HepG2 (cell line): ENCODE data around the gene MLLT10. TPM values are rescaled to one million over a fixed set of nuclear protein-coding genes. Genes with fewer than 3 reads are reported as not detected.
A peak's percentile ranks its signal among the peaks of the same experiment; 100 is the strongest.

ENCODE experiments used
- AHR ChIP-seq: IDR thresholded peaks from 2 replicates; pipeline ENCODE4 v1.6.1; 2018; ENCODE audit warnings: missing genetic modification reagents, missing compliant biosample characterization
- ARHGAP35 ChIP-seq: sonication (generic); formaldehyde crosslinking; IDR thresholded peaks from 2 replicates; pipeline ENCODE4 v1.9.0; 2022; ENCODE audit warnings: mild to moderate bottlenecking, inconsistent platforms, moderate library complexity, missing genetic modification reagents, borderline replicate concordance
- EED ChIP-seq: sonication (generic); formaldehyde crosslinking; IDR thresholded peaks from 2 replicates; pipeline ENCODE4 v1.5.0; 2020; ENCODE audit warnings: mild to moderate bottlenecking, missing genetic modification reagents
- EHMT2 ChIP-seq: fragments of 200-600 bp; sonication (generic); IDR thresholded peaks from 2 replicates; pipeline ENCODE4 v1.7.0; 2017; ENCODE audit warnings: antibody characterized with exemption, low read depth, low read length, borderline replicate concordance
- FOXJ3 ChIP-seq: sonication (generic); formaldehyde crosslinking; IDR thresholded peaks from 2 replicates; pipeline ENCODE4 v1.4.0; 2020; ENCODE audit warnings: missing genetic modification reagents, mild to moderate bottlenecking, borderline replicate concordance
- GABPA ChIP-seq, 2 experiments: IDR thresholded peaks; 2 replicates each; pipeline ENCODE4 v1.6.1; 2011 to 2016; ENCODE audit warnings: low read depth in 2 of 2, low read length in 1 of 2, missing biosample characterization in 1 of 2, missing genetic modification characterization in 1 of 2
- GLI4 ChIP-seq: sonication (generic); formaldehyde crosslinking; IDR thresholded peaks from 2 replicates; pipeline ENCODE4 v1.5.1; 2020; ENCODE audit warnings: missing genetic modification reagents, mild to moderate bottlenecking, moderate library complexity, borderline replicate concordance
- NCOA5 ChIP-seq: sonication (generic); formaldehyde crosslinking; IDR thresholded peaks from 2 replicates; pipeline ENCODE4 v1.4.0; 2020; ENCODE audit warnings: missing genetic modification reagents
- NRL ChIP-seq: sonication (generic); formaldehyde crosslinking; IDR thresholded peaks from 2 replicates; pipeline ENCODE4 v1.5.0; 2020; ENCODE audit warnings: missing genetic modification reagents, mild to moderate bottlenecking, moderate library complexity, borderline replicate concordance
- POGZ ChIP-seq: sonication (generic); formaldehyde crosslinking; IDR thresholded peaks from 2 replicates; pipeline ENCODE4 v1.4.0; 2020; ENCODE audit warnings: mild to moderate bottlenecking, missing genetic modification reagents
- PTBP1 ChIP-seq: fragments of 200-400 bp; formaldehyde crosslinking; IDR thresholded peaks from 2 replicates; pipeline ENCODE4 v1.6.1; 2018; ENCODE audit warnings: low read length, low read depth; ENCODE audit not compliant: poor library complexity, severe bottlenecking
- RARG ChIP-seq: sonication (generic); formaldehyde crosslinking; IDR thresholded peaks from 2 replicates; pipeline ENCODE4 v1.4.0; 2020; ENCODE audit warnings: low read depth, mild to moderate bottlenecking, missing genetic modification reagents
- ZKSCAN1 ChIP-seq: fragments of 150-350 bp; IDR thresholded peaks from 2 replicates; pipeline ENCODE4 v1.6.1; 2014; ENCODE audit warnings: low read length
- ZNF224 ChIP-seq: sonication (generic); formaldehyde crosslinking; IDR thresholded peaks from 2 replicates; pipeline ENCODE4 v1.5.0; 2020; ENCODE audit warnings: mild to moderate bottlenecking, missing genetic modification reagents
- ZNF263 ChIP-seq: sonication (generic); formaldehyde crosslinking; IDR thresholded peaks from 2 replicates; pipeline ENCODE4 v1.4.0; 2020; ENCODE audit warnings: missing genetic modification reagents
- ZNF317 ChIP-seq: sonication (generic); formaldehyde crosslinking; IDR thresholded peaks from 2 replicates; pipeline ENCODE4 v1.5.0; 2020; ENCODE audit warnings: mild to moderate bottlenecking, missing genetic modification reagents
- ZNF44 ChIP-seq: sonication (generic); formaldehyde crosslinking; IDR thresholded peaks from 2 replicates; pipeline ENCODE4 v1.5.1; 2020; ENCODE audit warnings: mild to moderate bottlenecking, missing genetic modification reagents
- ZNF530 ChIP-seq: sonication (generic); formaldehyde crosslinking; IDR thresholded peaks from 2 replicates; pipeline ENCODE4 v1.5.0; 2020; ENCODE audit warnings: low read depth, mild to moderate bottlenecking, missing genetic modification reagents
- ZNF75D ChIP-seq: sonication (generic); formaldehyde crosslinking; IDR thresholded peaks from 2 replicates; pipeline ENCODE4 v1.8.1; 2023; ENCODE audit warnings: missing genetic modification reagents, mild to moderate bottlenecking, borderline replicate concordance
- ZNF878 ChIP-seq: sonication (generic); formaldehyde crosslinking; IDR thresholded peaks from 2 replicates; pipeline ENCODE4 v1.8.1; 2023; ENCODE audit warnings: mild to moderate bottlenecking, missing genetic modification reagents, moderate library complexity
- ZSCAN20 ChIP-seq: sonication (generic); formaldehyde crosslinking; IDR thresholded peaks from 2 replicates; pipeline ENCODE4 v1.4.0; 2020; ENCODE audit warnings: missing genetic modification reagents, mild to moderate bottlenecking, borderline replicate concordance
- polyA plus RNA-seq, 8 experiments: library from polyadenylated mRNA; depleted of rRNA in 3 of 8; stranded (reverse) in 7 of 8; unstranded in 1 of 8; fragments of >200 nt; fragmentation: Illumina TruSeq in 4 of 8; extraction: Trizol in 4 of 8; gene quantifications; 2 replicates each; pipeline versions ENCODE4 v1.2.1 to v1.2.3, GENCODE V29; 2011 to 2016; ENCODE audit warnings: low read depth in 4 of 8, missing spikeins in 1 of 8, mixed read lengths in 1 of 8; ENCODE audit not compliant: insufficient read depth in 1 of 8
- total RNA-seq, 5 experiments: library from RNA; depleted of rRNA; stranded (reverse); fragments of >200 nt; fragmentation: Illumina TruSeq; extraction: Trizol; gene quantifications; 2 replicates each; pipeline ENCODE4 v1.2.3, GENCODE V29; 2016; ENCODE audit warnings: low read depth in 1 of 5
- TF ChIP-seq, protein P1 (sequence below): fragments of 450-650 bp; IDR thresholded peaks from 2 replicates; pipeline ENCODE4 v1.6.1; 2016
- TF ChIP-seq, protein P2 (sequence below): sonication (generic); formaldehyde crosslinking; IDR thresholded peaks from 2 replicates; pipeline ENCODE4 v1.5.0; 2020; ENCODE audit warnings: mild to moderate bottlenecking, missing genetic modification reagents, borderline replicate concordance
- TF ChIP-seq, protein P3 (sequence below), 2 experiments: fragments of 450-650 bp in 1 of 2; sonication (generic) in 1 of 2; formaldehyde crosslinking; IDR thresholded peaks; 2 replicates each; pipeline versions ENCODE4 v1.5.0 to v1.8.0; 2020 to 2022; ENCODE audit warnings: mild to moderate bottlenecking in 1 of 2, missing genetic modification reagents in 1 of 2

MLLT10 gene
- total and polyA plus RNA-seq, 2 of the 13 experiments (the other 11 are each of a cell fraction or from before 2014, with no cell fraction given): 51.3 to 84.1 TPM

DNA sequence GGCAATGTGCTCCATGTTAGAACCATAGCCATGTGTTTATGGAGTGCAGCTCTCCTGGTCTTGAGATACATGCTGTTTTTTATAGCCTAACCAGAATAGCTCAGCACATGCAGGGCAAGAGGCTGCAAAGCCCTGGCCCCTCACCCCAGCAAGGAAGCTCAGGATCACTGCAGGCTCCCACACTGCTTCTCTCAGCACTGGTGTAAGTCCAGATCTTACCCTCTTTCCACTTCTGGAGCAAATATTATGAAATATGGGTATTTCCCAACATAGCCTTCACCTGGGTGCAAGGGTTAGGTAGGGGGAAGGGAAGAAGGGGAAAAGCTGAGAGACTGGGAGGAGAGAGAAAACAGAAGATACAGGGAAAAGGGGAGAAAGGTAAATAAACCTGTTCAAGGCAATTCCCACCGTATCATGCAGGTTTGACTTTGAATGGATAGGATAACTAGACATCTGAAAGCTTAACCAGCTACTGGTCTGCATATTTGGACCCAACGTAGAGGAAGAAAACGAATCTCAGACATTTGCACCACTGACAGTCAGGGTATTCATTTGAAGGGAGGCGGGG is 28.2 kb upstream of the MLLT10 start (continued):
- TF ChIP-seq, protein P1, sequence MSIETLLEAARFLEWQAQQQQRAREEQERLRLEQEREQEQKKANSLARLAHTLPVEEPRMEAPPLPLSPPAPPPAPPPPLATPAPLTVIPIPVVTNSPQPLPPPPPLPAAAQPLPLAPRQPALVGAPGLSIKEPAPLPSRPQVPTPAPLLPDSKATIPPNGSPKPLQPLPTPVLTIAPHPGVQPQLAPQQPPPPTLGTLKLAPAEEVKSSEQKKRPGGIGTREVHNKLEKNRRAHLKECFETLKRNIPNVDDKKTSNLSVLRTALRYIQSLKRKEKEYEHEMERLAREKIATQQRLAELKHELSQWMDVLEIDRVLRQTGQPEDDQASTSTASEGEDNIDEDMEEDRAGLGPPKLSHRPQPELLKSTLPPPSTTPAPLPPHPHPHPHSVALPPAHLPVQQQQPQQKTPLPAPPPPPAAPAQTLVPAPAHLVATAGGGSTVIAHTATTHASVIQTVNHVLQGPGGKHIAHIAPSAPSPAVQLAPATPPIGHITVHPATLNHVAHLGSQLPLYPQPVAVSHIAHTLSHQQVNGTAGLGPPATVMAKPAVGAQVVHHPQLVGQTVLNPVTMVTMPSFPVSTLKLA: no peak
- no peak for TF ChIP-seq ZNF530 (CRISPR knock-in tag)
- TF ChIP-seq ZNF44 (CRISPR knock-in tag): no peak
- peak; percentile 65; the same call in 1 of the 2 replicates for TF ChIP-seq ZNF317 (CRISPR knock-in tag)
- no peak for TF ChIP-seq ZSCAN20 (CRISPR knock-in tag)
- 0 out of 2 replicates have a peak, but pooled peaks have one; percentile 57 for TF ChIP-seq AHR (CRISPR knock-in tag)
- TF ChIP-seq NRL (CRISPR knock-in tag): no peak
- TF ChIP-seq ZNF224 (CRISPR knock-in tag): no peak; the same call in 1 of the 2 replicates
- TF ChIP-seq ARHGAP35 (CRISPR knock-in tag): no peak
- TF ChIP-seq ZKSCAN1: peak; percentile 43; the same call in 1 of the 2 replicates
- TF ChIP-seq EED: no peak; the same call in 1 of the 2 replicates
- no peak for TF ChIP-seq RARG
- TF ChIP-seq PTBP1: no peak
- peak; percentile 93; the same call in 1 of the 2 replicates for TF ChIP-seq FOXJ3 (CRISPR knock-in tag)
- no peak for TF ChIP-seq ZNF75D (CRISPR knock-in tag)
- TF ChIP-seq POGZ (CRISPR knock-in tag): peak; percentile 96
- no peak for TF ChIP-seq GLI4 (CRISPR knock-in tag)
- TF ChIP-seq EHMT2: no peak
- TF ChIP-seq GABPA (IDR thresholded peaks at IDR 0.05; ENCODE audit: low read depth, low read length): no peak
- peak; percentile 70 for TF ChIP-seq GABPA (CRISPR knock-in tag; IDR thresholded peaks at IDR 0.05; ENCODE audit: low read depth)
- TF ChIP-seq, protein P2, sequence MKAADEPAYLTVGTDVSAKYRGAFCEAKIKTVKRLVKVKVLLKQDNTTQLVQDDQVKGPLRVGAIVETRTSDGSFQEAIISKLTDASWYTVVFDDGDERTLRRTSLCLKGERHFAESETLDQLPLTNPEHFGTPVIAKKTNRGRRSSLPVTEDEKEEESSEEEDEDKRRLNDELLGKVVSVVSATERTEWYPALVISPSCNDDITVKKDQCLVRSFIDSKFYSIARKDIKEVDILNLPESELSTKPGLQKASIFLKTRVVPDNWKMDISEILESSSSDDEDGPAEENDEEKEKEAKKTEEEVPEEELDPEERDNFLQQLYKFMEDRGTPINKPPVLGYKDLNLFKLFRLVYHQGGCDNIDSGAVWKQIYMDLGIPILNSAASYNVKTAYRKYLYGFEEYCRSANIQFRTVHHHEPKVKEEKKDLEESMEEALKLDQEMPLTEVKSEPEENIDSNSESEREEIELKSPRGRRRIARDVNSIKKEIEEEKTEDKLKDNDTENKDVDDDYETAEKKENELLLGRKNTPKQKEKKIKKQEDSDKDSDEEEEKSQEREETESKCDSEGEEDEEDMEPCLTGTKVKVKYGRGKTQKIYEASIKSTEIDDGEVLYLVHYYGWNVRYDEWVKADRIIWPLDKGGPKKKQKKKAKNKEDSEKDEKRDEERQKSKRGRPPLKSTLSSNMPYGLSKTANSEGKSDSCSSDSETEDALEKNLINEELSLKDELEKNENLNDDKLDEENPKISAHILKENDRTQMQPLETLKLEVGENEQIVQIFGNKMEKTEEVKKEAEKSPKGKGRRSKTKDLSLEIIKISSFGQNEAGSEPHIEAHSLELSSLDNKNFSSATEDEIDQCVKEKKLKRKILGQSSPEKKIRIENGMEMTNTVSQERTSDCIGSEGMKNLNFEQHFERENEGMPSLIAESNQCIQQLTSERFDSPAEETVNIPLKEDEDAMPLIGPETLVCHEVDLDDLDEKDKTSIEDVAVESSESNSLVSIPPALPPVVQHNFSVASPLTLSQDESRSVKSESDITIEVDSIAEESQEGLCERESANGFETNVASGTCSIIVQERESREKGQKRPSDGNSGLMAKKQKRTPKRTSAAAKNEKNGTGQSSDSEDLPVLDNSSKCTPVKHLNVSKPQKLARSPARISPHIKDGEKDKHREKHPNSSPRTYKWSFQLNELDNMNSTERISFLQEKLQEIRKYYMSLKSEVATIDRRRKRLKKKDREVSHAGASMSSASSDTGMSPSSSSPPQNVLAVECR (CRISPR knock-in tag): peak; percentile 79; the same call in 1 of the 2 replicates
- TF ChIP-seq NCOA5 (CRISPR knock-in tag): no peak
- TF ChIP-seq, protein P3, sequence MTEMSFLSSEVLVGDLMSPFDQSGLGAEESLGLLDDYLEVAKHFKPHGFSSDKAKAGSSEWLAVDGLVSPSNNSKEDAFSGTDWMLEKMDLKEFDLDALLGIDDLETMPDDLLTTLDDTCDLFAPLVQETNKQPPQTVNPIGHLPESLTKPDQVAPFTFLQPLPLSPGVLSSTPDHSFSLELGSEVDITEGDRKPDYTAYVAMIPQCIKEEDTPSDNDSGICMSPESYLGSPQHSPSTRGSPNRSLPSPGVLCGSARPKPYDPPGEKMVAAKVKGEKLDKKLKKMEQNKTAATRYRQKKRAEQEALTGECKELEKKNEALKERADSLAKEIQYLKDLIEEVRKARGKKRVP (CRISPR knock-in tag; IDR thresholded peaks at IDR 0.05): peak in 1 of 2 experiments; percentile 93; a peak in 2 of 4 replicates
- peak; percentile 62; the same call in 1 of the 2 replicates for TF ChIP-seq ZNF263
- peak; percentile 82; the same call in 1 of the 2 replicates for TF ChIP-seq ZNF878 (CRISPR knock-in tag)
